HepG2 (cell line): ENCODE data around the gene OLR1. TPM values are rescaled to one million over a fixed set of nuclear protein-coding genes. Genes with fewer than 3 reads are reported as not detected.
A peak's percentile ranks its signal among the peaks of the same experiment; 100 is the strongest.

Experiments used
- CSRNP1 ChIP-seq: sonication (generic); formaldehyde crosslinking; IDR thresholded peaks from 2 replicates; pipeline ENCODE4 v1.8.1; 2023; ENCODE audit warnings: mild to moderate bottlenecking, missing genetic modification reagents
- DBP ChIP-seq: sonication (generic); formaldehyde crosslinking; IDR thresholded peaks from 2 replicates; pipeline ENCODE4 v1.4.0; 2020; ENCODE audit warnings: missing genetic modification reagents; ENCODE audit errors: not compliant biosample characterization
- FOXA3 ChIP-seq: IDR thresholded peaks from 2 replicates; pipeline ENCODE4 v1.6.1; 2016; ENCODE audit warnings: missing genetic modification reagents, missing compliant biosample characterization
- IRF1 ChIP-seq: sonication (generic); formaldehyde crosslinking; IDR thresholded peaks from 2 replicates; pipeline ENCODE4 v1.4.0; 2020; ENCODE audit warnings: low read depth, mild to moderate bottlenecking, missing genetic modification reagents
- MZF1 ChIP-seq: sonication (generic); formaldehyde crosslinking; IDR thresholded peaks from 2 replicates; pipeline ENCODE4 v1.8.1; 2023; ENCODE audit warnings: mild to moderate bottlenecking, missing genetic modification reagents, borderline replicate concordance
- RAD51 ChIP-seq: fragments of 450-650 bp; IDR thresholded peaks from 2 replicates; pipeline ENCODE4 v1.6.1; 2016; ENCODE audit warnings: borderline replicate concordance
- RFXANK ChIP-seq: IDR thresholded peaks from 2 replicates; pipeline ENCODE4 v1.6.1; 2016
- SNAPC4 ChIP-seq: sonication (generic); formaldehyde crosslinking; IDR thresholded peaks from 2 replicates; pipeline ENCODE4 v1.4.0; 2020; ENCODE audit warnings: mild to moderate bottlenecking, missing genetic modification reagents
- TP53 ChIP-seq: sonication (generic); formaldehyde crosslinking; conservative IDR thresholded peaks from 2 replicates; pipeline ENCODE4 v1.4.0; 2020; ENCODE audit warnings: missing genetic modification reagents
- ZBTB4 ChIP-seq: sonication (generic); formaldehyde crosslinking; IDR thresholded peaks from 2 replicates; pipeline ENCODE4 v1.4.0; 2020; ENCODE audit warnings: missing genetic modification reagents, mild to moderate bottlenecking, borderline replicate concordance
- ZNF441 ChIP-seq: sonication (generic); formaldehyde crosslinking; IDR thresholded peaks from 2 replicates; pipeline ENCODE4 v1.7.0; 2021; ENCODE audit warnings: missing genetic modification reagents, borderline replicate concordance
- ZNF530 ChIP-seq: sonication (generic); formaldehyde crosslinking; IDR thresholded peaks from 2 replicates; pipeline ENCODE4 v1.5.0; 2020; ENCODE audit warnings: low read depth, mild to moderate bottlenecking, missing genetic modification reagents
- ZNF562 ChIP-seq: sonication (generic); formaldehyde crosslinking; IDR thresholded peaks from 2 replicates; pipeline ENCODE4 v1.8.0; 2022; ENCODE audit warnings: missing genetic modification reagents, borderline replicate concordance
- ZNF740 ChIP-seq: sonication (generic); formaldehyde crosslinking; IDR thresholded peaks from 2 replicates; pipeline ENCODE4 v1.4.0; 2020; ENCODE audit warnings: missing genetic modification reagents
- ZZZ3 ChIP-seq: sonication (generic); formaldehyde crosslinking; IDR thresholded peaks from 2 replicates; pipeline ENCODE4 v1.4.0; 2020; ENCODE audit warnings: missing genetic modification reagents, mild to moderate bottlenecking, borderline replicate concordance
- polyA plus RNA-seq, 8 experiments: library from polyadenylated mRNA; depleted of rRNA in 3 of 8; stranded (reverse) in 7 of 8; unstranded in 1 of 8; fragments of >200 nt; fragmentation: Illumina TruSeq in 4 of 8; extraction: Trizol in 4 of 8; gene quantifications; 2 replicates each; pipeline versions ENCODE4 v1.2.1 to v1.2.3, GENCODE V29; 2011 to 2016; ENCODE audit warnings: low read depth in 4 of 8, missing spikeins in 1 of 8, mixed read lengths in 1 of 8; ENCODE audit not compliant: insufficient read depth in 1 of 8
- total RNA-seq, 5 experiments: library from RNA; depleted of rRNA; stranded (reverse); fragments of >200 nt; fragmentation: Illumina TruSeq; extraction: Trizol; gene quantifications; 2 replicates each; pipeline ENCODE4 v1.2.3, GENCODE V29; 2016; ENCODE audit warnings: low read depth in 1 of 5

The OLR1 gene
- total and polyA plus RNA-seq, 2 of the 13 experiments (the other 11 are each of a cell fraction or from before 2014, with no cell fraction given), result not detected

GRCh38 chr12:10211940-10212738 is 40.2 kb upstream of the OLR1 start (continued):
- TF ChIP-seq ZBTB4 (0 out of 2 replicates have a peak, but pooled peaks have one; percentile 17), TP53 (no peak), SNAPC4 (no peak), ZNF441 (CRISPR knock-in tag) (peak; percentile 37; the same call in 1 of the 2 replicates), DBP (CRISPR knock-in tag) (no peak), FOXA3 (peak; percentile 57; the same call in 1 of the 2 replicates), RAD51 (no peak), ZZZ3 (CRISPR knock-in tag) (0 out of 2 replicates have a peak, but pooled peaks have one; percentile 5), ZNF530 (CRISPR knock-in tag) (no peak), CSRNP1 (CRISPR knock-in tag) (no peak), ZNF562 (CRISPR knock-in tag) (no peak), IRF1 (CRISPR knock-in tag) (no peak), MZF1 (CRISPR knock-in tag) (no peak), ZNF740 (CRISPR knock-in tag) (no peak), RFXANK (CRISPR knock-in tag) (no peak)
